SK-N-SH treated with all-trans-retinoic acid at 6 μM for 48 hours (cell line): ENCODE data around the gene TSPAN33.

ENCODE experiments used
- ATAC-seq: fragments of 200-7000 bp; cut with Tn5 transposase; 3 replicates; pipeline ENCODE4 v1.9.1; 2020; ENCODE audit warnings: mild to moderate bottlenecking, moderate library complexity
- ARNTL ChIP-seq: fragments of 450-650 bp; formaldehyde crosslinking; IDR thresholded peaks from 2 replicates; pipeline ENCODE4 v1.5.0; 2020; ENCODE audit warnings: low read depth, mild to moderate bottlenecking, moderate library complexity, borderline replicate concordance
- BACH2 ChIP-seq: fragments of 250-450 bp; sonication (Bioruptor Pico); IDR thresholded peaks from 2 replicates; pipeline ENCODE4 v1.9.0; 2021; ENCODE audit warnings: mild to moderate bottlenecking, borderline replicate concordance
- OSR1 ChIP-seq: fragments of 250-450 bp; sonication (Bioruptor Pico); IDR thresholded peaks from 2 replicates; pipeline ENCODE4 v1.8.0; 2022; ENCODE audit warnings: moderate library complexity, mild to moderate bottlenecking, inconsistent platforms
- PATZ1 ChIP-seq: fragments of 250-450 bp; sonication (Bioruptor Pico); IDR thresholded peaks from 2 replicates; pipeline ENCODE4 v1.8.0; 2020; ENCODE audit warnings: mild to moderate bottlenecking, moderate library complexity, borderline replicate concordance
- SNAI2 ChIP-seq: fragments of 250-450 bp; sonication (Bioruptor Pico); IDR thresholded peaks from 2 replicates; pipeline ENCODE4 v1.5.0; 2020; ENCODE audit warnings: mild to moderate bottlenecking, moderate library complexity
- TCF4 ChIP-seq: fragments of 250-450 bp; sonication (Bioruptor Pico); IDR thresholded peaks from 2 replicates; pipeline ENCODE4 v1.8.0; 2021; ENCODE audit warnings: mild to moderate bottlenecking, moderate library complexity, borderline replicate concordance
- TOX ChIP-seq: fragments of 250-450 bp; sonication (Bioruptor Pico); IDR thresholded peaks from 2 replicates; pipeline ENCODE4 v1.8.0; 2021; ENCODE audit warnings: mild to moderate bottlenecking, moderate library complexity, borderline replicate concordance
- TSHZ2 ChIP-seq: fragments of 250-450 bp; sonication (Bioruptor Pico); IDR thresholded peaks from 2 replicates; pipeline ENCODE4 v1.5.0; 2020; ENCODE audit warnings: mild to moderate bottlenecking, moderate library complexity
- ZC3H10 ChIP-seq: fragments of 250-450 bp; sonication (Bioruptor Pico); IDR thresholded peaks from 2 replicates; pipeline ENCODE4 v1.5.1; 2021; ENCODE audit warnings: mild to moderate bottlenecking, moderate library complexity
- ZFP3 ChIP-seq: fragments of 250-450 bp; sonication (Bioruptor Pico); IDR thresholded peaks from 2 replicates; pipeline ENCODE4 v1.5.0; 2020; ENCODE audit warnings: mild to moderate bottlenecking, moderate library complexity
- ZNF565 ChIP-seq: fragments of 450-650 bp; formaldehyde crosslinking; conservative IDR thresholded peaks from 2 replicates; pipeline ENCODE4 v1.5.0; 2020; ENCODE audit warnings: low read depth, mild to moderate bottlenecking, moderate library complexity
- ZNF70 ChIP-seq: fragments of 450-650 bp; formaldehyde crosslinking; IDR thresholded peaks from 2 replicates; pipeline ENCODE4 v1.5.0; 2020; ENCODE audit warnings: mild to moderate bottlenecking, moderate library complexity
- ZNF8 ChIP-seq: fragments of 450-650 bp; formaldehyde crosslinking; IDR thresholded peaks from 2 replicates; pipeline ENCODE4 v1.5.0; 2020; ENCODE audit warnings: mild to moderate bottlenecking, moderate library complexity
- TF ChIP-seq, protein P1 (sequence below): fragments of 250-450 bp; sonication (Bioruptor Pico); IDR thresholded peaks from 2 replicates; pipeline ENCODE4 v1.5.1; 2021; ENCODE audit warnings: mild to moderate bottlenecking, moderate library complexity
- TF ChIP-seq, protein P2 (sequence below): fragments of 250-450 bp; sonication (Bioruptor Pico); IDR thresholded peaks from 2 replicates; pipeline ENCODE4 v1.8.0; 2021; ENCODE audit warnings: low read depth, mild to moderate bottlenecking, moderate library complexity, borderline replicate concordance

TSPAN33 gene

GRCh38 chr7:129187681-129188371 lies 43.3 kb downstream of the TSPAN33 start (continued):
- TF ChIP-seq PATZ1 (CRISPR knock-in tag) (no peak), TOX (CRISPR knock-in tag) (no peak), OSR1 (CRISPR knock-in tag) (no peak)
- TF ChIP-seq, all 23 proteins: peak for 0

DNA sequence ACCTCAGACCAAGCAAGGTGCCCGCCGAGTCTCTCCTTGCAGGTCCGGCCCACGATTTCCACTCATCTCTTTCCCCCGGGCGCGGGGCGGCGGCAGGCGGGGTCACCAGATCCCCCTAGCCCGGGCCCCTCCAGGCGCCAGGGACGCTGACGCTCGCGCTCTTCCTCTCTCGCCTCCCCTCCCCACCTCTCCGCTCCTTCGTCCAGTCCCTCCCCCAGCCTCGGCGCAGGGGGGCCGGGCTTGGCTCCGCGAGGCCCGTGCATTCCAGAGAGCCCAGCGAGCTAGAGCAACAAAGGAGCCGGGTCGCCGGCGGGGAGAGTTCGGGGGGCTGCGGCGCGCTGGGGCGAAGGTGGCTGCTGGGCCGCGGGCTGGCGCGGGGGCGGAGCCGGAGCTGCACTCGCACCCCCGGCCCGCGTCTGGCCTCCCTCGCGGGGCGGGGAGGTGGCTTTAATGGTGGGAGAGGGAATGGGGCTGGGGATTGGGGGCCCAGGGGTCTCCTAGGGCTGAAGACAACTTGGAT lies 43.9 kb downstream of the TSPAN33 start, which contains the start of gene SMO:
Gene SMO, plus strand, starts transcription at position 262 of the 520 bp plus-strand sequence. CDS start 519 bp downstream, outside the sequence.
- ATAC-seq: peak; percentile 88
- TF ChIP-seq PATZ1 (CRISPR knock-in tag): 0 out of 2 replicates have a peak, but pooled peaks have one; percentile 35
- TF ChIP-seq ZNF70 (CRISPR knock-in tag): no peak
- TF ChIP-seq ZNF565 (CRISPR knock-in tag): no peak
- TF ChIP-seq, all 23 proteins: peak for 1

- no peak for TF ChIP-seq ZNF70 (CRISPR knock-in tag)
- TF ChIP-seq, protein P1, sequence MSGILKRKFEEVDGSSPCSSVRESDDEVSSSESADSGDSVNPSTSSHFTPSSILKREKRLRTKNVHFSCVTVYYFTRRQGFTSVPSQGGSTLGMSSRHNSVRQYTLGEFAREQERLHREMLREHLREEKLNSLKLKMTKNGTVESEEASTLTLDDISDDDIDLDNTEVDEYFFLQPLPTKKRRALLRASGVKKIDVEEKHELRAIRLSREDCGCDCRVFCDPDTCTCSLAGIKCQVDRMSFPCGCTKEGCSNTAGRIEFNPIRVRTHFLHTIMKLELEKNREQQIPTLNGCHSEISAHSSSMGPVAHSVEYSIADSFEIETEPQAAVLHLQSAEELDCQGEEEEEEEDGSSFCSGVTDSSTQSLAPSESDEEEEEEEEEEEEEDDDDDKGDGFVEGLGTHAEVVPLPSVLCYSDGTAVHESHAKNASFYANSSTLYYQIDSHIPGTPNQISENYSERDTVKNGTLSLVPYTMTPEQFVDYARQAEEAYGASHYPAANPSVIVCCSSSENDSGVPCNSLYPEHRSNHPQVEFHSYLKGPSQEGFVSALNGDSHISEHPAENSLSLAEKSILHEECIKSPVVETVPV (CRISPR knock-in tag): no peak
- TF ChIP-seq TSHZ2 (CRISPR knock-in tag): no peak
- TF ChIP-seq TOX (CRISPR knock-in tag): no peak
- TF ChIP-seq ARNTL (CRISPR knock-in tag): no peak
- no peak for TF ChIP-seq ZC3H10 (CRISPR knock-in tag)
- no peak for TF ChIP-seq BACH2
- no peak for TF ChIP-seq PATZ1 (CRISPR knock-in tag)
- TF ChIP-seq, protein P2, sequence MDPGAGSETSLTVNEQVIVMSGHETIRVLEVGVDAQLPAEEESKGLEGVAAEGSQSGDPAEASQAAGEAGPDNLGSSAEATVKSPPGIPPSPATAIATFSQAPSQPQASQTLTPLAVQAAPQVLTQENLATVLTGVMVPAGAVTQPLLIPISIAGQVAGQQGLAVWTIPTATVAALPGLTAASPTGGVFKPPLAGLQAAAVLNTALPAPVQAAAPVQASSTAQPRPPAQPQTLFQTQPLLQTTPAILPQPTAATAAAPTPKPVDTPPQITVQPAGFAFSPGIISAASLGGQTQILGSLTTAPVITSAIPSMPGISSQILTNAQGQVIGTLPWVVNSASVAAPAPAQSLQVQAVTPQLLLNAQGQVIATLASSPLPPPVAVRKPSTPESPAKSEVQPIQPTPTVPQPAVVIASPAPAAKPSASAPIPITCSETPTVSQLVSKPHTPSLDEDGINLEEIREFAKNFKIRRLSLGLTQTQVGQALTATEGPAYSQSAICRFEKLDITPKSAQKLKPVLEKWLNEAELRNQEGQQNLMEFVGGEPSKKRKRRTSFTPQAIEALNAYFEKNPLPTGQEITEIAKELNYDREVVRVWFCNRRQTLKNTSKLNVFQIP: no peak
- TF ChIP-seq SNAI2 (CRISPR knock-in tag): no peak
- no peak for TF ChIP-seq ZFP3
- TF ChIP-seq OSR1 (CRISPR knock-in tag): no peak
- no peak for TF ChIP-seq ZNF8 (CRISPR knock-in tag)
- no peak for TF ChIP-seq TCF4 (CRISPR knock-in tag)
- ATAC-seq: peak; percentile 67
Observed at GRCh38 chr7:129188892-129189660, 44.6 kb downstream of the TSPAN33 start.
